H1 (cell line): Measurements from ENCODE around the gene TTC13. TPM values are rescaled to one million over a fixed set of nuclear protein-coding genes. Genes with fewer than 3 reads are reported as not detected.

Experiments used
- CTCF ChIA-PET: fragments of 300-600 bp; sonication (Branson Sonifier 250); formaldehyde crosslinking; loops from one replicate; lab custom pipeline; 2021; ENCODE audit not compliant: partially characterized antibody; lab: Charles Lee
- POLR2A ChIA-PET: fragments of 300-600 bp; sonication (Branson Sonifier 250); formaldehyde crosslinking; loops from one replicate; lab custom pipeline; 2021; ENCODE audit warnings: inconsistent platforms; ENCODE audit not compliant: partially characterized antibody; lab: Charles Lee
- DNase-seq, 2 experiments: peaks; one replicate each; pipeline versions ENCODE4 v3.0.0 to v3.0.0-alpha.2; 2010 to 2022; ENCODE audit warnings: low spot score in 2 of 2, low read depth in 1 of 2, mixed read lengths in 1 of 2
- FAIRE-seq: peaks from 2 replicates; lab custom pipeline; 2011; peaks lifted over from hg19 to GRCh38; lab: Jason Lieb, UNC
- H2AFZ ChIP-seq: 2 replicates; pipeline ENCODE4 v1.8.1; 2012; ENCODE audit warnings: low read length, inconsistent platforms
- H2AK5ac ChIP-seq: 2 replicates; pipeline ENCODE4 v1.6.1; 2013; ENCODE audit warnings: low read depth, low read length
- H2BK120ac ChIP-seq: replicated peaks from 2 replicates; pipeline ENCODE3; 2013; ENCODE audit warnings: low read depth, low read length, inconsistent platforms
- H2BK12ac ChIP-seq: 2 replicates; pipeline ENCODE4 v1.6.1; 2013; ENCODE audit warnings: low read depth, low read length
- H2BK15ac ChIP-seq: 2 replicates; pipeline ENCODE4 v1.6.1; 2013; ENCODE audit warnings: low read length
- H2BK20ac ChIP-seq: 2 replicates; pipeline ENCODE4 v1.6.1; 2013; ENCODE audit warnings: low read length
- H2BK5ac ChIP-seq: 2 replicates; pipeline ENCODE4 v1.6.1; 2013; ENCODE audit warnings: low read depth, low read length
- H3K14ac ChIP-seq: 2 replicates; pipeline ENCODE4 v1.6.1; 2013; ENCODE audit warnings: inconsistent platforms; ENCODE audit not compliant: insufficient read length
- H3K18ac ChIP-seq: 2 replicates; pipeline ENCODE4 v1.6.1; 2013; ENCODE audit warnings: low read length; ENCODE audit errors: extremely low read depth
- H3K23ac ChIP-seq: 2 replicates; pipeline ENCODE4 v1.6.1; 2013; ENCODE audit warnings: inconsistent platforms; ENCODE audit not compliant: insufficient read length
- H3K23me2 ChIP-seq: 2 replicates; pipeline ENCODE4 v1.6.1; 2013; ENCODE audit warnings: low read depth, low read length
- H3K27ac ChIP-seq: 2 replicates; pipeline ENCODE4 v1.6.1; 2011; ENCODE audit warnings: low read depth, low read length, inconsistent platforms
- H3K27me3 ChIP-seq, 4 experiments: replicated peaks in 1 of 4; 1 replicate in 1 of 4; 2 replicates in 3 of 4; pipeline versions ENCODE4 v1.6.1 to v1.8.1; 2011 to 2013; ENCODE audit warnings: low read length in 3 of 4, mild to moderate bottlenecking in 3 of 4, inconsistent platforms in 2 of 4, mixed read lengths in 2 of 4, moderate library complexity in 1 of 4; ENCODE audit not compliant: control insufficient read depth in 3 of 4, insufficient read depth in 3 of 4; ENCODE audit errors: extremely low read depth in 1 of 4
- H3K36me3 ChIP-seq, 4 experiments: 2 replicates each; pipeline versions ENCODE4 v1.6.1 to v1.8.1; 2011 to 2013; ENCODE audit warnings: mild to moderate bottlenecking in 4 of 4, low read length in 3 of 4, moderate library complexity in 2 of 4, control low read depth in 1 of 4, inconsistent platforms in 1 of 4; ENCODE audit not compliant: insufficient read depth in 4 of 4, control insufficient read depth in 2 of 4
- H3K4ac ChIP-seq: replicated peaks from 2 replicates; pipeline ENCODE3; 2013; ENCODE audit warnings: low read length, low read depth, mixed read lengths, inconsistent platforms; ENCODE audit not compliant: insufficient read length
- H3K4me1 ChIP-seq, 4 experiments: replicated peaks in 1 of 4; 1 replicate in 1 of 4; 2 replicates in 3 of 4; pipeline versions ENCODE4 v1.6.1 to v1.8.1; 2011 to 2013; ENCODE audit warnings: low read length in 3 of 4, inconsistent platforms in 2 of 4, mixed read lengths in 1 of 4; ENCODE audit not compliant: insufficient read depth in 4 of 4, control insufficient read depth in 3 of 4
- H3K4me2 ChIP-seq, 2 experiments: 2 replicates each; pipeline versions ENCODE4 v1.6.1 to v1.8.1; 2011 to 2013; ENCODE audit warnings: low read depth in 2 of 2, low read length in 2 of 2, control low read depth in 1 of 2, inconsistent platforms in 1 of 2, mild to moderate bottlenecking in 1 of 2; ENCODE audit not compliant: insufficient read depth in 1 of 2
- H3K4me3 ChIP-seq, 4 experiments: fragments of 200-600, 300-600 bp in 1 of 4; sonication (generic), shearing (Covaris generic), sonication (Bioruptor Twin) in 1 of 4; 2 replicates each; pipeline versions ENCODE4 v1.5.1 to v1.8.1; 2011 to 2016; ENCODE audit warnings: low read length in 4 of 4, low read depth in 3 of 4, control low read depth in 2 of 4, inconsistent platforms in 2 of 4, mild to moderate bottlenecking in 2 of 4, mixed read lengths in 1 of 4, moderate library complexity in 1 of 4; ENCODE audit not compliant: insufficient read depth in 2 of 4; ENCODE audit errors: extremely low read depth in 1 of 4
- H3K56ac ChIP-seq: replicated peaks from 2 replicates; pipeline ENCODE3; 2013; ENCODE audit warnings: low read depth, mild to moderate bottlenecking, mixed read lengths, low read length, inconsistent platforms; ENCODE audit not compliant: insufficient read length
- H3K79me1 ChIP-seq: 2 replicates; pipeline ENCODE4 v1.6.1; 2013; ENCODE audit warnings: low read depth, low read length, control low read depth
- H3K79me2 ChIP-seq, 2 experiments: 2 replicates each; pipeline versions ENCODE4 v1.6.1 to v1.8.1; 2012 to 2013; ENCODE audit warnings: low read length in 2 of 2, mild to moderate bottlenecking in 2 of 2, inconsistent platforms in 1 of 2; ENCODE audit not compliant: insufficient read depth in 2 of 2, control insufficient read depth in 1 of 2
- H3K9ac ChIP-seq, 4 experiments: replicated peaks in 1 of 4; 1 replicate in 1 of 4; 2 replicates in 3 of 4; pipeline versions ENCODE4 v1.6.1 to v1.8.1; 2011 to 2013; ENCODE audit warnings: low read depth in 3 of 4, low read length in 3 of 4, control low read depth in 2 of 4, mild to moderate bottlenecking in 2 of 4, moderate library complexity in 2 of 4, inconsistent platforms in 1 of 4; ENCODE audit errors: extremely low read depth in 1 of 4
- H3K9me3 ChIP-seq, 2 experiments: 2 replicates each; pipeline versions ENCODE4 v1.6.1 to v1.8.1; 2012 to 2013; ENCODE audit warnings: mild to moderate bottlenecking in 2 of 2, moderate library complexity in 2 of 2, control low read depth in 1 of 2, inconsistent platforms in 1 of 2, low read depth in 1 of 2, low read length in 1 of 2, mixed read lengths in 1 of 2; ENCODE audit not compliant: insufficient read depth in 2 of 2
- H4K20me1 ChIP-seq, 2 experiments: replicated peaks in 1 of 2; 2 replicates each; pipeline versions ENCODE3 to v1.8.1; 2011 to 2013; ENCODE audit warnings: inconsistent platforms in 2 of 2, low read length in 2 of 2, mild to moderate bottlenecking in 1 of 2; ENCODE audit not compliant: insufficient read depth in 2 of 2, control insufficient read depth in 1 of 2
- H4K5ac ChIP-seq: 2 replicates; pipeline ENCODE4 v1.6.1; 2013; ENCODE audit warnings: low read length, low read depth, mixed read lengths, inconsistent platforms; ENCODE audit not compliant: insufficient read length
- H4K8ac ChIP-seq: 2 replicates; pipeline ENCODE4 v1.8.0; 2013; ENCODE audit warnings: mild to moderate bottlenecking, moderate library complexity, low read length, inconsistent platforms; ENCODE audit not compliant: insufficient read depth; ENCODE audit errors: extremely low read depth
- H4K91ac ChIP-seq: replicated peaks from 2 replicates; pipeline ENCODE3; 2013; ENCODE audit warnings: low read length, mixed read lengths, inconsistent platforms; ENCODE audit not compliant: insufficient read length
- EZH2 ChIP-seq: fragments of 200-600 bp; sonication (generic); IDR thresholded peaks from 2 replicates; pipeline ENCODE4 v1.7.1; 2012; ENCODE audit warnings: low read depth, mild to moderate bottlenecking, moderate library complexity, low read length, inconsistent platforms; ENCODE audit not compliant: severe bottlenecking
- FOSL1 ChIP-seq: IDR thresholded peaks from 2 replicates; pipeline ENCODE4 v1.6.1; 2011; ENCODE audit warnings: mild to moderate bottlenecking, low read depth, low read length, moderate library complexity; ENCODE audit not compliant: insufficient read depth
- HDAC2 ChIP-seq, 2 experiments: fragments of 300-600 bp in 1 of 2; sonication (generic) in 1 of 2; IDR thresholded peaks; 2 replicates each; pipeline ENCODE4 v1.6.1; 2011 to 2012; ENCODE audit warnings: low read depth in 2 of 2, low read length in 2 of 2, mild to moderate bottlenecking in 2 of 2, moderate library complexity in 2 of 2, borderline replicate concordance in 1 of 2, inconsistent platforms in 1 of 2
- JUN ChIP-seq: IDR thresholded peaks from 2 replicates; pipeline ENCODE4 v1.6.1; 2011; ENCODE audit warnings: low read depth, mild to moderate bottlenecking, improper control_type of control experiment, low read length
- KDM1A ChIP-seq: fragments of 200-600, 300-600 bp; sonication (generic); IDR thresholded peaks from 2 replicates; pipeline ENCODE4 v1.7.1; 2016; ENCODE audit warnings: mild to moderate bottlenecking, low read length, borderline replicate concordance
- KDM4A ChIP-seq: IDR thresholded peaks from one replicate; pipeline ENCODE4 v1.7.1; 2012; ENCODE audit warnings: low read depth, mild to moderate bottlenecking, moderate library complexity, low read length, inconsistent platforms; ENCODE audit not compliant: severe bottlenecking
- MAFK ChIP-seq: IDR thresholded peaks from 2 replicates; pipeline ENCODE4 v1.6.1; 2012; ENCODE audit warnings: low read depth, mild to moderate bottlenecking, improper control_type of control experiment, low read length
- POLR2AphosphoS5 ChIP-seq: IDR thresholded peaks from 2 replicates; pipeline ENCODE4 v1.6.1; 2011; ENCODE audit warnings: low read depth, low read length
- RNF2 ChIP-seq: fragments of 200-900, 300-1000 bp; sonication (generic); IDR thresholded peaks from 2 replicates; pipeline ENCODE4 v1.7.1; 2016; ENCODE audit warnings: borderline replicate concordance, low read depth, mild to moderate bottlenecking, antibody characterized with exemption, low read length; ENCODE audit not compliant: poor library complexity, severe bottlenecking; ENCODE audit errors: missing control alignments
- RXRA ChIP-seq: IDR thresholded peaks from 2 replicates; pipeline ENCODE4 v1.6.1; 2011; ENCODE audit warnings: low read depth, mild to moderate bottlenecking, low read length, moderate library complexity; ENCODE audit not compliant: insufficient read depth
- SP2 ChIP-seq: IDR thresholded peaks from 2 replicates; pipeline ENCODE4 v1.6.1; 2012; ENCODE audit warnings: mild to moderate bottlenecking, low read length, inconsistent platforms
- SP4 ChIP-seq: IDR thresholded peaks from 2 replicates; pipeline ENCODE4 v1.6.1; 2012; ENCODE audit warnings: low read length, inconsistent platforms
- TBP ChIP-seq: IDR thresholded peaks from 2 replicates; pipeline ENCODE4 v1.6.1; 2011; ENCODE audit warnings: low read depth, low read length, improper control_type of control experiment
- ZNF274 ChIP-seq: IDR thresholded peaks from 2 replicates; pipeline ENCODE4 v1.7.0; 2012; ENCODE audit warnings: low read length, borderline replicate concordance; ENCODE audit errors: extremely low read depth
- WGBS, 2 experiments: shearing (Covaris generic) in 1 of 2; methylation state at CpG; one replicate each; pipeline versions ENCODE4 v1.1.6 to v1.1.7; 2013 to 2015; ENCODE audit warnings: low lambda C conversion rate in 2 of 2, mixed read lengths in 2 of 2, inconsistent platforms in 1 of 2, low coverage in 1 of 2, missing lambda C conversion rate in 1 of 2; ENCODE audit not compliant: insufficient replicate concordance in 2 of 2, insufficient coverage in 1 of 2, insufficient read length in 1 of 2; ENCODE audit errors: extremely low coverage in 1 of 2, missing lambda C conversion rate in 1 of 2; 5-methylcytosine and 5-hydroxymethylcytosine counted together
- polyA plus RNA-seq, 7 experiments: library from polyadenylated mRNA; depleted of rRNA in 3 of 7; stranded (reverse) in 5 of 7; unstranded in 2 of 7; fragments of >200 nt in 5 of 7; fragments of 200-250 nt in 2 of 7; gene quantifications; 1 replicate in 5 of 7; 2 replicates in 1 of 7; 4 replicates in 1 of 7; pipeline versions ENCODE4 v1.2.1 to v1.2.3, GENCODE V29; 2011 to 2013; ENCODE audit warnings: missing spikeins in 2 of 7, mixed read lengths in 2 of 7
- total RNA-seq: library from RNA; stranded (reverse); fragmentation: NEBNext Ultra II Directional; extraction: Animal tissue kit (Norgen Biotek cat#: 25700); gene quantifications from 2 replicates; pipeline ENCODE4 v1.2.1, GENCODE V29; 2021

The TTC13 gene
- total and polyA plus RNA-seq, 2 of the 8 experiments (the other 6 are each of a cell fraction or from before 2014, with no cell fraction given) = 3.1 to 7.1 TPM

DNA sequence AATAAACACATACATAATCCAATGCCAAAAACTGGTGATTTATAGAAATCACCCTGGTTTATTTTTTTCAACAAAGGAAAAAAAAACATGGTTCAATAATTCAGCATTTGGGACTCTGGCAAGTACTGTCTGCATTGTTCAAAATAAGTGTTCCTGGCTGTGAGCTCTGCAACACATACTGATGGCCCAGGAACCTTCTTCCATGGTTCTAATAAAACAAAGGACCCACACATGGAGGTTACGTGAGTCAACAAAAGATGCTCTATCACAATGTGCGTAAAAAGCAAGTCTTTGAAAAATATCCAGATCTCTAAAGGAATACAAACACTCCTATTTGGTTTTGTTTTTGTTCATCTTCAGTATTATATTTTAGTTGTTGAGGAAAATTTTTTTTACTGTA lies 72.4 kb downstream of the TTC13 start:
- H2BK5ac ChIP-seq = no peak overlapping the region
- TF ChIP-seq MAFK (no peak), FOSL1 (no peak), JUN (no peak), KDM4A (no peak), KDM1A (no peak), RNF2 (no peak), HDAC2 (IDR thresholded peaks at IDR 0.05; ENCODE audit: borderline replicate concordance in 1 of 2, low read depth in 2 of 2, low read length in 2 of 2) (no peak), TBP (no peak), EZH2 (no peak), SP4 (no peak), ZNF274 (no peak), POLR2AphosphoS5 (no peak), RXRA (no peak), SP2 (no peak)

More for the DNA sequence above, 72.4 kb downstream of the TTC13 start:
- no peak overlapping the region for H2BK15ac ChIP-seq
- no peak overlapping the region for H4K5ac ChIP-seq
- H3K56ac ChIP-seq = no peak overlapping the region
- no peak overlapping the region for H2BK20ac ChIP-seq
- H3K79me2 ChIP-seq = no peaks in the 10 kb centered on the region
- no peak overlapping the region for H2BK120ac ChIP-seq
- H3K4me3 ChIP-seq = no peak overlapping the region
- no peak overlapping the region for H3K14ac ChIP-seq
- no peak overlapping the region for H3K4ac ChIP-seq
- no peaks in the 10 kb centered on the region; a peak in 1 of 7 replicates for H3K4me1 ChIP-seq
- no peaks in the 10 kb centered on the region for H3K9me3 ChIP-seq
- no peak overlapping the region for H3K18ac ChIP-seq
- FAIRE-seq (no peak), DNase-seq (no peak)
- H4K20me1 ChIP-seq = peaks cover 0 to 3% of the 10 kb centered on the region in 2 experiments
- no peak overlapping the region for H3K23ac ChIP-seq
- no peaks in the 10 kb centered on the region for H3K27me3 ChIP-seq
- H3K4me2 ChIP-seq = no peak overlapping the region
- 91% methylated on average over 2 of the region's 2 CpGs; no CpG with 5 or more reads in 1 of the 2 experiments for WGBS, 2 experiments
- no peak overlapping the region for H2AFZ ChIP-seq
- H3K23me2 ChIP-seq = no peaks in the 10 kb centered on the region; the same call in 1 of the 2 replicates
- H3K36me3 ChIP-seq = no peaks in the 10 kb centered on the region; a peak in 1 of 8 replicates
- H3K79me1 ChIP-seq = no peaks in the 10 kb centered on the region
- ChIA-PET CTCF (interaction anchor here (0.7 to 3.0 kb wide), 6 partner anchors 11 to 295 kb away, joined by 3 to 9 read pairs (median 4); no protein-coding TSS in a partner anchor), POLR2A (no interaction called here)
- H2AK5ac ChIP-seq = no peak overlapping the region
- no peak overlapping the region for H4K8ac ChIP-seq
- H3K27ac ChIP-seq = no peak overlapping the region
- H2BK12ac ChIP-seq = no peak overlapping the region
- H4K91ac ChIP-seq = no peak overlapping the region
- H3K9ac ChIP-seq = no peak overlapping the region
